Breast epithelium (tissue), 4 donors: ENCODE measurements around the gene HDLBP. TPM values are rescaled to one million over a fixed set of nuclear protein-coding genes. Genes with fewer than 3 reads are reported as not detected.
A peak's percentile ranks its signal among the peaks of the same experiment; 100 is the strongest.

Source experiments
- DNase-seq, 2 donors: peaks; one replicate each; pipeline ENCODE4 v3.0.0-alpha.2; 2019; ENCODE audit warnings: low spot score in 2 of 2
- H3K27ac ChIP-seq, 2 donors: fragments of 200-600 bp; sonication (generic) in 1 of 2; one replicate each; pipeline ENCODE4 v1.5.1; 2016 to 2019; ENCODE audit warnings: mild to moderate bottlenecking in 1 of 2
- H3K27me3 ChIP-seq, 2 donors: fragments of 200-600 bp; sonication (generic) in 1 of 2; one replicate each; pipeline versions ENCODE4 v1.5.1 to v1.6.0; 2017 to 2019; ENCODE audit warnings: control low read depth in 1 of 2, mild to moderate bottlenecking in 1 of 2
- H3K36me3 ChIP-seq: fragments of 200-600 bp; one replicate; pipeline ENCODE4 v1.5.1; 2019
- H3K4me1 ChIP-seq, 2 donors: fragments of 200-600 bp; sonication (generic); one replicate each; pipeline ENCODE4 v1.5.1; 2016 to 2019; ENCODE audit warnings: control low read depth in 1 of 2
- H3K4me3 ChIP-seq, 3 donors: fragments of 200-600 bp; sonication (generic); 1 replicate in 2 of 3; 2 replicates in 1 of 3; pipeline ENCODE4 v1.5.1; 2016 to 2019; ENCODE audit warnings: mild to moderate bottlenecking in 3 of 3, moderate library complexity in 2 of 3
- H3K9me3 ChIP-seq, 2 donors: fragments of 200-600 bp; sonication (generic) in 1 of 2; one replicate each; pipeline ENCODE4 v1.5.1; 2016 to 2019; ENCODE audit warnings: control low read depth in 1 of 2
- CTCF ChIP-seq, 3 donors: fragments of 450-650 bp; IDR thresholded peaks; one replicate each; pipeline ENCODE4 v1.5.1; 2016 to 2017; ENCODE audit warnings: antibody characterized with exemption in 3 of 3, mild to moderate bottlenecking in 3 of 3, moderate library complexity in 3 of 3
- POLR2A ChIP-seq: fragments of 450-650 bp; IDR thresholded peaks from one replicate; pipeline ENCODE4 v1.6.1; 2016; ENCODE audit warnings: antibody characterized with exemption, mild to moderate bottlenecking, moderate library complexity
- POLR2AphosphoS5 ChIP-seq, 3 donors: sonication (generic); formaldehyde crosslinking; IDR thresholded peaks; one replicate each; pipeline ENCODE4 v1.6.1; 2017; ENCODE audit warnings: antibody characterized with exemption in 3 of 3
- intact Hi-C: fragments of 100-400 bp; cut with DNase I; formaldehyde crosslinking; loops from one replicate; pipeline ENCODE4 v1.15.1; 2023; ENCODE audit warnings: low total_unique reads
- total RNA-seq, 3 donors: library from RNA; depleted of rRNA; stranded (reverse); fragments of >200 nt; gene quantifications; one replicate each; pipeline ENCODE4 v1.1.0, GENCODE V29; 2016

The HDLBP gene
- total RNA-seq, 3 donors from 2014 or later = 339 to 515 (median 383) TPM

- H3K27me3 ChIP-seq = no peaks in the 10 kb centered on the region
- no peak for TF ChIP-seq POLR2A
- TF ChIP-seq POLR2AphosphoS5 (IDR thresholded peaks at IDR 0.05) = no peak
- no peak for TF ChIP-seq CTCF (IDR thresholded peaks at IDR 0.05)
- H3K4me1 ChIP-seq = no peaks in the 10 kb centered on the region
- H3K9me3 ChIP-seq = no peaks in the 10 kb centered on the region
- no peak overlapping the region for H3K4me3 ChIP-seq
- intact Hi-C loops = no loop called here
- no peak overlapping the region for H3K27ac ChIP-seq
- H3K36me3 ChIP-seq = no peaks in the 10 kb centered on the region
- DNase-seq = no peak
Measured at GRCh38 chr2:241349941-241350340, 34.5 kb upstream of the HDLBP start.

GRCh38 chr2:241344925-241345651 is 29.6 kb upstream of the HDLBP start:
- intact Hi-C loops = loop anchor here (2.0 kb wide), 1 partner anchor 34 kb away; no protein-coding TSS in a partner anchor
- H3K4me3 ChIP-seq = no peak overlapping the region
- no peaks in the 10 kb centered on the region for H3K9me3 ChIP-seq
- TF ChIP-seq CTCF (IDR thresholded peaks at IDR 0.05) = no peak
- TF ChIP-seq POLR2AphosphoS5 (IDR thresholded peaks at IDR 0.05) = no peak
- TF ChIP-seq POLR2A = no peak
- no peak overlapping the region for H3K27ac ChIP-seq
- H3K36me3 ChIP-seq = no peaks in the 10 kb centered on the region
- DNase-seq = no peak
- no peaks in the 10 kb centered on the region for H3K4me1 ChIP-seq
- H3K27me3 ChIP-seq = no peaks in the 10 kb centered on the region

GRCh38 chr2:241340631-241341163 is 25.2 kb upstream of the HDLBP start:
- Histone ChIP-seq H3K4me3 (no peak overlapping the region), H3K27ac (peak overlapping the region; percentile 4 to 62), H3K4me1 (no peaks in the 10 kb centered on the region), H3K36me3 (no peaks in the 10 kb centered on the region), H3K9me3 (no peaks in the 10 kb centered on the region), H3K27me3 (no peaks in the 10 kb centered on the region)
- intact Hi-C loops = no loop called here
- TF ChIP-seq CTCF (IDR thresholded peaks at IDR 0.05) = no peak
- no peak for TF ChIP-seq POLR2AphosphoS5 (IDR thresholded peaks at IDR 0.05)
- TF ChIP-seq POLR2A = no peak
- no peak for DNase-seq

GRCh38 chr2:241339839-241340630 is 24.6 kb upstream of the HDLBP start:
- H3K4me3 ChIP-seq = no peak overlapping the region
- intact Hi-C loops = no loop called here
- H3K9me3 ChIP-seq = no peaks in the 10 kb centered on the region
- no peak for DNase-seq
- no peaks in the 10 kb centered on the region for H3K4me1 ChIP-seq
- TF ChIP-seq CTCF (IDR thresholded peaks at IDR 0.05) = no peak
- TF ChIP-seq POLR2AphosphoS5 (IDR thresholded peaks at IDR 0.05) = no peak
- TF ChIP-seq POLR2A = no peak
- H3K36me3 ChIP-seq = no peaks in the 10 kb centered on the region
- H3K27ac ChIP-seq = peak overlapping the region; percentile 1 to 62
- no peaks in the 10 kb centered on the region for H3K27me3 ChIP-seq

- Histone ChIP-seq H3K27me3 (no peaks in the 10 kb centered on the region), H3K4me1 (no peaks in the 10 kb centered on the region), H3K27ac (no peak overlapping the region), H3K4me3 (no peak overlapping the region), H3K36me3 (no peaks in the 10 kb centered on the region), H3K9me3 (no peaks in the 10 kb centered on the region)
- no peak for TF ChIP-seq POLR2A
- TF ChIP-seq POLR2AphosphoS5 (IDR thresholded peaks at IDR 0.05) = no peak
- TF ChIP-seq CTCF (IDR thresholded peaks at IDR 0.05) = no peak
- intact Hi-C loops = no loop called here
- DNase-seq = no peak
Measured at GRCh38 chr2:241334813-241335212, 19.3 kb upstream of the HDLBP start.
